Measurements from ENCODE around the gene SBK2. TPM values are rescaled to one million over a fixed set of nuclear protein-coding genes. Genes with fewer than 3 reads are reported as not detected.

SBK2 gene
- polyA plus RNA-seq, 1 donor from 2014 or later = not detected

DNA sequence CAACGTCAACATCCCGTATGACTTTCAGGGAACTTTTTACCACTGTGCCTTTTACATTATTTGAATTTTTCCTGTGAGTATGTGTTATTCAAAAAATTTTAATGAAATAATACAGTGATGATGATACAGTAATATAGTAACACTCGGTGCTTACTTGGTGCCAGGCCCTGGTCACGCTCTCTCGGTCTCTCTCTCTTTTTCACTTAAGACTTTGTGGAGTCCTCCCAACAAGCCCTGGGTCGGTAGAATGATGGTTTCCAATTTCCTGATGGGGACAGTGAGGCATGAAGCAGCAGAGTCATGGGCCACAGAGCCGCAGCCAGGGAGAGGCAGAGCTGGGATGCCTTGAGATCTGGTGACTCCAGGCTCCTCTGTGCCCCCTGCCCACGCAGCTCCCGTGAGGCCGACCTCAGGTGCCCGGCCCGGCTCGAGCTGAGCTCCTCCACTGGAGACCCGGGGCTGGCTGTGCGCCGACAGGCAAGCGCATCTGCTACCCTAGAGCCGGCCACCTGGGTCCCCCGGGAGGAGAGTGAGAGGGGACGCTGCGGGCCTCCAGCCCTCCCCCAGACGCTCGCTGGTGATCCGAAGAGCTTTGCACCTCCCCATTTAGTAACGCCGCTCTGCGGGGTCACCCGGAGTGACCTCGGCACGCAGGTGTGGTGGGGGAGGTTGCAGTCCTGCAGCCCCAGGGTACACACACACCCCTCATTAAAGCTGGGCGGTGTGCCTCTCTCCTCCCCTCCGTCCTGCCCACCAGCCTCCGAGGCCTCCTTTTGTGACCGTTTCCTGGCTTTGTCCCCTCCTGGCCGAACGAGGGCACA, 12.8 kb upstream of the SBK2 start (continued):
- TF ChIP-seq TAF1 (IDR thresholded peaks at IDR 0.05; ENCODE audit: low read depth) (no peak), EZH2 (IDR thresholded peaks at IDR 0.05; ENCODE audit: borderline replicate concordance, insufficient read depth, low read length, poor library complexity, severe bottlenecking) (no peak)

GRCh38 chr19:55546822-55547614, 10.1 kb upstream of the SBK2 start:
- no peak overlapping the region for H3K9ac ChIP-seq (ENCODE audit: low read length)
- no peaks in the 10 kb centered on the region for H4K20me1 ChIP-seq (ENCODE audit: insufficient read depth)
- TF ChIP-seq, protein P1, sequence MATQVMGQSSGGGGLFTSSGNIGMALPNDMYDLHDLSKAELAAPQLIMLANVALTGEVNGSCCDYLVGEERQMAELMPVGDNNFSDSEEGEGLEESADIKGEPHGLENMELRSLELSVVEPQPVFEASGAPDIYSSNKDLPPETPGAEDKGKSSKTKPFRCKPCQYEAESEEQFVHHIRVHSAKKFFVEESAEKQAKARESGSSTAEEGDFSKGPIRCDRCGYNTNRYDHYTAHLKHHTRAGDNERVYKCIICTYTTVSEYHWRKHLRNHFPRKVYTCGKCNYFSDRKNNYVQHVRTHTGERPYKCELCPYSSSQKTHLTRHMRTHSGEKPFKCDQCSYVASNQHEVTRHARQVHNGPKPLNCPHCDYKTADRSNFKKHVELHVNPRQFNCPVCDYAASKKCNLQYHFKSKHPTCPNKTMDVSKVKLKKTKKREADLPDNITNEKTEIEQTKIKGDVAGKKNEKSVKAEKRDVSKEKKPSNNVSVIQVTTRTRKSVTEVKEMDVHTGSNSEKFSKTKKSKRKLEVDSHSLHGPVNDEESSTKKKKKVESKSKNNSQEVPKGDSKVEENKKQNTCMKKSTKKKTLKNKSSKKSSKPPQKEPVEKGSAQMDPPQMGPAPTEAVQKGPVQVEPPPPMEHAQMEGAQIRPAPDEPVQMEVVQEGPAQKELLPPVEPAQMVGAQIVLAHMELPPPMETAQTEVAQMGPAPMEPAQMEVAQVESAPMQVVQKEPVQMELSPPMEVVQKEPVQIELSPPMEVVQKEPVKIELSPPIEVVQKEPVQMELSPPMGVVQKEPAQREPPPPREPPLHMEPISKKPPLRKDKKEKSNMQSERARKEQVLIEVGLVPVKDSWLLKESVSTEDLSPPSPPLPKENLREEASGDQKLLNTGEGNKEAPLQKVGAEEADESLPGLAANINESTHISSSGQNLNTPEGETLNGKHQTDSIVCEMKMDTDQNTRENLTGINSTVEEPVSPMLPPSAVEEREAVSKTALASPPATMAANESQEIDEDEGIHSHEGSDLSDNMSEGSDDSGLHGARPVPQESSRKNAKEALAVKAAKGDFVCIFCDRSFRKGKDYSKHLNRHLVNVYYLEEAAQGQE (IDR thresholded peaks at IDR 0.05; ENCODE audit: borderline replicate concordance) = no peak
- no peak for TF ChIP-seq TAF1 (IDR thresholded peaks at IDR 0.05; ENCODE audit: low read depth)
- TF ChIP-seq RAD21 (conservative IDR thresholded peaks at IDR 0.05) = no peak
- TF ChIP-seq SMC3 (conservative IDR thresholded peaks at IDR 0.05; ENCODE audit: poor library complexity) = no peak
- TF ChIP-seq EP300 (conservative IDR thresholded peaks at IDR 0.05; ENCODE audit: poor library complexity, severe bottlenecking) = no peak
- no peak for TF ChIP-seq POLR2AphosphoS5 (IDR thresholded peaks at IDR 0.05)
- TF ChIP-seq EZH2 (IDR thresholded peaks at IDR 0.05; ENCODE audit: borderline replicate concordance, insufficient read depth, low read length, poor library complexity, severe bottlenecking) = no peak
- TF ChIP-seq, protein P2, sequence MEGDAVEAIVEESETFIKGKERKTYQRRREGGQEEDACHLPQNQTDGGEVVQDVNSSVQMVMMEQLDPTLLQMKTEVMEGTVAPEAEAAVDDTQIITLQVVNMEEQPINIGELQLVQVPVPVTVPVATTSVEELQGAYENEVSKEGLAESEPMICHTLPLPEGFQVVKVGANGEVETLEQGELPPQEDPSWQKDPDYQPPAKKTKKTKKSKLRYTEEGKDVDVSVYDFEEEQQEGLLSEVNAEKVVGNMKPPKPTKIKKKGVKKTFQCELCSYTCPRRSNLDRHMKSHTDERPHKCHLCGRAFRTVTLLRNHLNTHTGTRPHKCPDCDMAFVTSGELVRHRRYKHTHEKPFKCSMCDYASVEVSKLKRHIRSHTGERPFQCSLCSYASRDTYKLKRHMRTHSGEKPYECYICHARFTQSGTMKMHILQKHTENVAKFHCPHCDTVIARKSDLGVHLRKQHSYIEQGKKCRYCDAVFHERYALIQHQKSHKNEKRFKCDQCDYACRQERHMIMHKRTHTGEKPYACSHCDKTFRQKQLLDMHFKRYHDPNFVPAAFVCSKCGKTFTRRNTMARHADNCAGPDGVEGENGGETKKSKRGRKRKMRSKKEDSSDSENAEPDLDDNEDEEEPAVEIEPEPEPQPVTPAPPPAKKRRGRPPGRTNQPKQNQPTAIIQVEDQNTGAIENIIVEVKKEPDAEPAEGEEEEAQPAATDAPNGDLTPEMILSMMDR (IDR thresholded peaks at IDR 0.05; ENCODE audit: poor library complexity, severe bottlenecking) = no peak
- TF ChIP-seq MXI1 (conservative IDR thresholded peaks at IDR 0.05; ENCODE audit: poor library complexity, severe bottlenecking) = no peak
- H3K9me2 ChIP-seq (ENCODE audit: insufficient read depth, low read length) = no peaks in the 10 kb centered on the region
- H3K27me3 ChIP-seq (ENCODE audit: insufficient read depth, low read depth, low read length) = no peaks in the 10 kb centered on the region
- H3K4me3 ChIP-seq (ENCODE audit: low read length) = no peak overlapping the region
- H3F3A ChIP-seq (ENCODE audit: insufficient read depth, low read length, poor library complexity, severe bottlenecking) = no peaks in the 10 kb centered on the region
- no peak overlapping the region for H3K27ac ChIP-seq (ENCODE audit: low read length)
- no peaks in the 10 kb centered on the region for H3K36me3 ChIP-seq (ENCODE audit: insufficient read depth, low read length)
- no peak overlapping the region for H2AFZ ChIP-seq (ENCODE audit: low read depth, low read length)
- H3K9me3 ChIP-seq (ENCODE audit: low read length) = no peaks in the 10 kb centered on the region
- no peaks in the 10 kb centered on the region for H3K79me2 ChIP-seq (replicated peaks; ENCODE audit: insufficient read depth, low read length)
- no peak overlapping the region for H3K4me2 ChIP-seq (ENCODE audit: low read length)
